ENCODE measurements around the gene CDKAL1.

- TF ChIP-seq HCFC1 (IDR thresholded peaks at IDR 0.05; ENCODE audit: low read depth, low read length) (no peak), CTCF (IDR thresholded peaks at IDR 0.05 in 2 of 3, conservative IDR thresholded peaks at IDR 0.05 in 1 of 3; ENCODE audit: insufficient read depth in 2 of 3, low read depth in 1 of 3, low read length in 3 of 3) (no peak), YY1 (IDR thresholded peaks at IDR 0.05; ENCODE audit: borderline replicate concordance in 1 of 3, control insufficient read depth in 1 of 3, extremely low read depth in 1 of 3, insufficient read depth in 3 of 3, insufficient read length in 1 of 3, insufficient replicate concordance in 2 of 3, low read depth in 1 of 3, low read length in 2 of 3) (no peak), SRF (CRISPR knock-in tag; IDR thresholded peaks at IDR 0.05) (no peak), STAT6 (CRISPR knock-in tag; IDR thresholded peaks at IDR 0.05) (no peak), ELK3 (CRISPR knock-in tag; IDR thresholded peaks at IDR 0.05) (no peak), TCF7L2 (IDR thresholded peaks at IDR 0.05; ENCODE audit: low read depth, low read length) (no peak), IRF9 (tag; IDR thresholded peaks at IDR 0.05) (no peak), KDM1A (IDR thresholded peaks at IDR 0.05) (no peak), ZBTB1 (CRISPR knock-in tag; IDR thresholded peaks at IDR 0.05; ENCODE audit: borderline replicate concordance, low read depth) (no peak), LARP7 (IDR thresholded peaks at IDR 0.05) (no peak), CHD4 (IDR thresholded peaks at IDR 0.05; ENCODE audit: insufficient read depth, insufficient replicate concordance, low read depth, low read length, poor library complexity, severe bottlenecking) (no peak), KLF6 (CRISPR knock-in tag; IDR thresholded peaks at IDR 0.05; ENCODE audit: borderline replicate concordance) (no peak)
Observed at GRCh38 chr6:20737912-20738311, 203.7 kb downstream of the CDKAL1 start.

All from K562 (cell line).